Osteocyte (in vitro differentiated cells): ENCODE data around the gene BRCC3. TPM values are rescaled to one million over a fixed set of nuclear protein-coding genes. Genes with fewer than 3 reads are reported as not detected.

Experiments used
- DNase-seq: peaks from one replicate; pipeline ENCODE4 v3.0.0; 2021; ENCODE audit warnings: mixed read lengths; ENCODE audit not compliant: unreplicated experiment; ENCODE audit errors: extremely low spot score
- H3K27ac Mint-ChIP-seq: one replicate; pipeline ENCODE4 v1.8.0; 2021; ENCODE audit warnings: mild to moderate bottlenecking, mixed read lengths; ENCODE audit not compliant: unreplicated experiment
- H3K27me3 Mint-ChIP-seq: one replicate; pipeline ENCODE4 v1.8.0; 2021; ENCODE audit warnings: mixed read lengths; ENCODE audit not compliant: unreplicated experiment
- H3K36me3 Mint-ChIP-seq: one replicate; pipeline ENCODE4 v1.8.0; 2021; ENCODE audit warnings: mixed read lengths; ENCODE audit not compliant: unreplicated experiment
- H3K4me1 Mint-ChIP-seq: one replicate; pipeline ENCODE4 v1.8.0; 2021; ENCODE audit warnings: mixed read lengths; ENCODE audit not compliant: unreplicated experiment
- H3K4me3 Mint-ChIP-seq: one replicate; pipeline ENCODE4 v1.8.0; 2021; ENCODE audit warnings: mild to moderate bottlenecking, moderate library complexity, mixed read lengths; ENCODE audit not compliant: unreplicated experiment
- H3K9me3 Mint-ChIP-seq: one replicate; pipeline ENCODE4 v1.8.0; 2021; ENCODE audit warnings: mixed read lengths; ENCODE audit not compliant: unreplicated experiment
- CTCF ChIP-seq: fragments of 200-600 bp; sonication (generic); IDR thresholded peaks from 2 replicates; pipeline ENCODE4 v1.5.0; 2021; ENCODE audit warnings: antibody characterized with exemption, mild to moderate bottlenecking, moderate library complexity
- total RNA-seq: library from RNA; stranded (reverse); gene quantifications from 2 replicates; pipeline ENCODE4 v1.2.1, GENCODE V29; 2021

The BRCC3 gene
- total RNA-seq, 1 donor from 2014 or later, result 15.3 TPM

- no peaks in the 10 kb centered on the region for H3K27me3 Mint-ChIP-seq
- H3K9me3 Mint-ChIP-seq, result peaks cover 12% of the 10 kb centered on the region
- H3K4me3 Mint-ChIP-seq, result peak overlapping the region; percentile 29
- TF ChIP-seq CTCF, result peak; percentile 76
- H3K36me3 Mint-ChIP-seq, result peaks cover 5% of the 10 kb centered on the region
- no peak for DNase-seq
- no peaks in the 10 kb centered on the region for H3K4me1 Mint-ChIP-seq
- no peak overlapping the region for H3K27ac Mint-ChIP-seq
Observed at GRCh38 chrX:155056877-155057792, 14.2 kb upstream of the BRCC3 start.

- Mint-ChIP-seq H3K9me3 (peaks cover 4% of the 10 kb centered on the region), H3K4me1 (no peaks in the 10 kb centered on the region), H3K36me3 (no peaks in the 10 kb centered on the region), H3K27ac (no peak overlapping the region), H3K4me3 (no peak overlapping the region), H3K27me3 (no peaks in the 10 kb centered on the region)
- DNase-seq, result no peak
- no peak for TF ChIP-seq CTCF
Observed at GRCh38 chrX:155061760-155062159, 9.5 kb upstream of the BRCC3 start.

GRCh38 chrX:155065035-155065734 is 6.1 kb upstream of the BRCC3 start:
- H3K27me3 Mint-ChIP-seq, result no peaks in the 10 kb centered on the region
- no peaks in the 10 kb centered on the region for H3K36me3 Mint-ChIP-seq
- H3K4me3 Mint-ChIP-seq, result no peak overlapping the region
- H3K27ac Mint-ChIP-seq, result no peak overlapping the region
- no peaks in the 10 kb centered on the region for H3K9me3 Mint-ChIP-seq
- H3K4me1 Mint-ChIP-seq, result peaks cover 22% of the 10 kb centered on the region
- DNase-seq, result no peak
- no peak for TF ChIP-seq CTCF

- H3K4me1 Mint-ChIP-seq, result peaks cover 27% of the 10 kb centered on the region
- no peak for TF ChIP-seq CTCF
- H3K4me3 Mint-ChIP-seq, result no peak overlapping the region
- no peaks in the 10 kb centered on the region for H3K27me3 Mint-ChIP-seq
- H3K27ac Mint-ChIP-seq, result peak overlapping the region; percentile 11
- DNase-seq, result no peak
- no peaks in the 10 kb centered on the region for H3K9me3 Mint-ChIP-seq
- H3K36me3 Mint-ChIP-seq, result no peaks in the 10 kb centered on the region
Observed at GRCh38 chrX:155068165-155068564, 3.1 kb upstream of the BRCC3 start.

GRCh38 chrX:155069414-155069813 is 1.9 kb upstream of the BRCC3 start:
- Mint-ChIP-seq H3K4me3 (peak overlapping the region; percentile 80), H3K27ac (no peak overlapping the region), H3K4me1 (peaks cover 27% of the 10 kb centered on the region), H3K9me3 (no peaks in the 10 kb centered on the region), H3K27me3 (no peaks in the 10 kb centered on the region), H3K36me3 (peaks cover 2% of the 10 kb centered on the region)
- DNase-seq, result no peak
- no peak for TF ChIP-seq CTCF
